ENCODE results near the gene MAP3K2.

MAP3K2 gene

GRCh38 chr2:127401757-127402695, 14.3 kb upstream of the MAP3K2 start:
- TF ChIP-seq CTCF (IDR thresholded peaks at IDR 0.05; ENCODE audit: low read depth, low read length) = no peak
- H3K4me3 ChIP-seq (ENCODE audit: low read depth, low read length) = no peak overlapping the region

DNA sequence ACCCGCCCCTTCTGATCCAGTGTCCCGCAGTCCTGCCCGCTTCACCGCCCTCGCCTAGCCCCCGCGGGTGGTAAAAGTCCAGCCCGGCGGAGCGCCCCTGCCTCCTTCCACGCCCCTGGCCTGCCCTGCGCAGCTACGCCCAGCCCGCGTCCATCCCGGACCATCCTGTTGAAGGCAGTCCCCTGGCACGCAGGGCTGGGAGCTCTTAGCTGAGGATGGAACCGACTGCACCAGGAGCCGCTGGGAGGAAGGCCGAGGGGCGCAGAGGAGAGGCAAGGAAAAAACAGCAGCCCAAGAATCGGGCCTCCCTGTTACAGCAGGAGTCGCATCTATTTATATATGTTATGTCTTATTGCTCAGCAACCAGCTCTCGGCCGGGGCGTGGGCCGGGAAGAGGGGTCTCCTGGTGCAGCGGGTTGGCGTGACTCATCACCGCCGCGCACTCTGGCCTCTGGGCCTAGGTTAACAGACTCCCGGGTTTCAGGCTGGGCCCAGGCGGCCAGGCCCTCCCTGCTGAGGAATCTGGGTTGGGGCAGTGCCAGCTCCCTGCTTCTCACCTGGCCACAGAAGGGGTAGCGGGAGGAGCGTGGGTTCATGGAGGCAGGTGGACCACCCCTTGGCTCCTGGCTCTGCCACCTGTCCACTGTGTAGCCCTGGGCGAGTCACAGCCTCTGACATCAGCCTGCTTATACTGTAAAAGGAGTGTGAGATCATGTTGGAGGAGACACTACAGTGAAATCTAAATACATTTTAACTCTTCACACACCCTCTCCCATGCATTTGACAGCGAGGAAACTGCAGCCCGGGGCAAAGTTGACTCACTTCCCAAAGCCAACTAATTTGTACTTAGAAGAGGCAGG, 13.4 kb upstream of the MAP3K2 start:
- TF ChIP-seq CTCF (IDR thresholded peaks at IDR 0.05; ENCODE audit: low read depth, low read length) = no peak
- no peak overlapping the region for H3K4me3 ChIP-seq (ENCODE audit: low read depth, low read length)

GRCh38 chr2:127400533-127400896, 12.7 kb upstream of the MAP3K2 start:
- H3K4me3 ChIP-seq (ENCODE audit: low read depth, low read length) = no peak overlapping the region
- TF ChIP-seq CTCF (IDR thresholded peaks at IDR 0.05; ENCODE audit: low read depth, low read length) = no peak

DNA sequence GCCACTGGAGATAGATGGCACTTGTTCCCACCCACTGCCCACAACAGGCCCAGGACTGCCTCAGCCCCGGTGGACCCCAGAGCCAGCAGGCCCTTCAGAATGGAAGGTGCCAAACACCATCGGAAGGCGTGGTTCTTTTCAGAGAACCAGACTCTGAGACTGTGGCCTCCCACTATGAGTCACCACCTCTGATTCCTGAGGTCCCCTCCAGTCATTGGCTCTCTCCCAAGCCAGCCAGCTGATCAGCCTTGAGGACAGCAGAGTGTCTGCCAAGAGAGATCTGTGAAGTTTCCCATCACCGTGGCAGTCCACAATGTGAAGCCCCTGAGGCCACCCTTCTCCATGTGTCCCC, 10.4 kb upstream of the MAP3K2 start:
- no peak for TF ChIP-seq CTCF (IDR thresholded peaks at IDR 0.05; ENCODE audit: low read depth, low read length)
- H3K4me3 ChIP-seq (ENCODE audit: low read depth, low read length) = no peak overlapping the region

DNA sequence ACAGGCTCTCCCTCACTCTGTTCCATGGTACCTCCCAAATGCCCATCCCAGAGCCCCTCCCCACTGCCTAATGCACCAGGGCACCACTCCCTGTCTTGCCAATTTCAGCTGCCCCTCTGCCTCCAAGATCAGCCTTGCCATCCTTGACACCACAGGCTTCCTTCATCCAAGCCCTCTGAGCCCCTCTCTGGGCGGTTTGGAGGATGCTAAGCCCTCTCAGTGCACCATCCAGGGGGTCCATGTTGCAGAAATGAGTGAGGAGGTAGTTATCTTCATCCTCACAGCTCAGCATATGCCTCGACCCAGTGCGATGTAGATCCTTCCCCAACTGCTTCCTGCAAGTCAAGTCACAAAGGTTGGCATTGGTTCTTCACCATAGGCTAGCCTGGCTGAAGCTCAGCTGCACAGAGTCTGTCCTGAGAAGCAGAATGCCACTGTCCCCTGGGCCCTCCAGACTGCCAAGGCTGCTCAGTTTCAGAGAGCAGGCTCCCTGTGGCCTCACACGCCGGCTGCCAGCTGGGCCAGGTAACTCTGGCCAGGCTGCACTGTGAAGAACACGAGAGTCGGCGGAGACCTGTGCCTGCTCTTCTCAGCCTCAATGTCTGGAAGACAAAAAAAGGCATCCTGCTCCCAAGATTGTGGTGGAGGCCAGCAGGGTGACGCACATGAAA, 9.9 kb upstream of the MAP3K2 start:
- TF ChIP-seq CTCF (IDR thresholded peaks at IDR 0.05; ENCODE audit: low read depth, low read length) = no peak
- H3K4me3 ChIP-seq (ENCODE audit: low read depth, low read length) = no peak overlapping the region

GRCh38 chr2:127394492-127394891, 6.7 kb upstream of the MAP3K2 start:
- no peak for TF ChIP-seq CTCF (IDR thresholded peaks at IDR 0.05; ENCODE audit: low read depth, low read length)
- no peak overlapping the region for H3K4me3 ChIP-seq (ENCODE audit: low read depth, low read length)

Data from WI38 (cell line).